LNCAP (cell line): Measurements from ENCODE around the gene ST6GALNAC3.

Source experiments
- TF ChIP-seq, protein P1 (sequence below): fragments of 450-650 bp; IDR thresholded peaks from 2 replicates; pipeline ENCODE4 v1.5.1; 2017; ENCODE audit warnings: mild to moderate bottlenecking

The ST6GALNAC3 gene

DNA sequence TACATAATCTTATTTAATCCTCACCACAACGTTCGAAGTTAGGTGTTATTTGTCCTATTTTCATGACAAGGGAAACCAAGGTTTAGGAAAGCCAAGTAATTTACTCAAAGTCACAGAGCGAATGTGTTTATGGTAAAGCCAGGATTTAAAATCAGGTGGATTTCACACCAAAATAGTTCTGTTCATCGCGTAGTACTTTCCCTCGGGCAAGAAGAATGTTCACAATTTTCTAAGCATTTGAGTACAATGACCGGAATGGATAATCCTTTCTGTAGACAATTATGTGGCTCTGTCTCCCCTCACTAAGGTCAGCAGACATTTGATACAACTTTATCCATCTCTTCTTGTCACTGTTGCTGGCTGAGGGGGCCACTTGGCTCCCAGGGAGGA, 204.2 kb downstream of the ST6GALNAC3 start:
- TF ChIP-seq, protein P1, sequence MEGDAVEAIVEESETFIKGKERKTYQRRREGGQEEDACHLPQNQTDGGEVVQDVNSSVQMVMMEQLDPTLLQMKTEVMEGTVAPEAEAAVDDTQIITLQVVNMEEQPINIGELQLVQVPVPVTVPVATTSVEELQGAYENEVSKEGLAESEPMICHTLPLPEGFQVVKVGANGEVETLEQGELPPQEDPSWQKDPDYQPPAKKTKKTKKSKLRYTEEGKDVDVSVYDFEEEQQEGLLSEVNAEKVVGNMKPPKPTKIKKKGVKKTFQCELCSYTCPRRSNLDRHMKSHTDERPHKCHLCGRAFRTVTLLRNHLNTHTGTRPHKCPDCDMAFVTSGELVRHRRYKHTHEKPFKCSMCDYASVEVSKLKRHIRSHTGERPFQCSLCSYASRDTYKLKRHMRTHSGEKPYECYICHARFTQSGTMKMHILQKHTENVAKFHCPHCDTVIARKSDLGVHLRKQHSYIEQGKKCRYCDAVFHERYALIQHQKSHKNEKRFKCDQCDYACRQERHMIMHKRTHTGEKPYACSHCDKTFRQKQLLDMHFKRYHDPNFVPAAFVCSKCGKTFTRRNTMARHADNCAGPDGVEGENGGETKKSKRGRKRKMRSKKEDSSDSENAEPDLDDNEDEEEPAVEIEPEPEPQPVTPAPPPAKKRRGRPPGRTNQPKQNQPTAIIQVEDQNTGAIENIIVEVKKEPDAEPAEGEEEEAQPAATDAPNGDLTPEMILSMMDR, result no peak

DNA sequence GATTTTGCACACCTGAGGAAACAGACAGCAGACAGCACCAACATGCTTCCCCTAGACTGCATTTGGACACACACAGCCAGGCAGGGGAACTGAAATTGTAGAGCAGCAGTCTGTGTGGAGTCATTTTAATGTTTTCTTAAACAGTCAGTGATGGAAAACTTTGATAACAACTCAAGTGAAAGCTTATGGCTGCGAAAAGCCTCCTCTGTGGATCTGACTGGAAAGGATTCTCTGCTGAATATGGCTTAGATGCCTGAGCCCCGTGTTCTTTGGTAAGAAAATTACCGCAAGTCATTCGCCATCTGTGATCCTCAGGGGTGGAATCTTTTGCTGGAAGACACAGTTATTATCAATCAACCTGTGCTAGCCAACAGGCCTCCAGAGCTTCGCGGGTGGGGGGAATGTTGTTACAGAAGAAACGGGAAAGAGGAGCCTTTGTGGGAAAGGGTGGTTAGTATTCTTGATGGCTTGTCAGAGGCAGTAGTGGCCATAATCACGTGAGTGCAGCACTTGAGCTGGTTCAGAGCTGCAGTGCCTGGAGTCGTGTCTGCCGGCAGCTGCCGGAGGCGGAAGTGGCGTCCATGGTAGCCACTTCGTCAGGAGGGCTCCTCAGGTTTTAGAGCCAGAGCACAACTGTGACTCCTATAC, 204.7 kb downstream of the ST6GALNAC3 start:
- TF ChIP-seq, protein P1, result no peak

DNA sequence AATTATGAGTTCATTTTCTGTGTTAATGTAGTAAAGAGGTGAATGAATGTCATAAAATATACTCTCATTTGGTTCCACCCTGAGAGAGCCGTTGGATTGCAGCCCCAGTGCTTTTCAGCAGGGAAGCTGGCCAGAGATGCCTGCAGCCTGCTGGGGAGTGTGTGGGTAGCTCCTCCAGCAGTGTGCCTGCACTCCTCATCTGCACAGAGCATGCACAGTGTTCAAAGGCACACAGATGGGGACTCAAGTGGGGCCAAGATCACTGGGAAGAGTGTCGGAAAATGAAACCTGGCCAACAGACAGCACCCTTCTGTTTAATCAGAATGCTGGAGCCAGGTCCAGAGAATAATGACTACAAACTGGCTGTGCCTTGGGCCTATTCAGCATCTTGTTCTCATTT, 206.8 kb downstream of the ST6GALNAC3 start:
- TF ChIP-seq, protein P1, result no peak

DNA sequence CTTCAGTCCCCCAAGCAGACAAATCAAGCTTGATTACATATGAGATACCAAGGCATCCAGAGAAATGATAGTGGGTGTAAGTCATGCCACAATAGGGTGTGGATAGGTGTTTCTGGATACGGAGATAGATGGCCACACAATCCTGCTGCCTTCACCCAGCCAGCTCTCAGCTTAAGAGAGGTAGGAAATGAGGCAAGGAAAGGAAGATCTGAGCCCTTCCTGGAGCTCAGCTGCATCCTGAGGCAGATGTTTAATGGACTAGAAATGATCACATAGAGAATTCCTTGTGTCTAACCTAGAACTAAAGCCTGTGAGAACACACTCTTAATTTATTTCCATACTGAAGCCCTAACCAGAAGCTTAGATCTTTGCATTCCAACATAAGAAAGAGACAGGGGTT, 210.3 kb downstream of the ST6GALNAC3 start:
- TF ChIP-seq, protein P1, result no peak

DNA sequence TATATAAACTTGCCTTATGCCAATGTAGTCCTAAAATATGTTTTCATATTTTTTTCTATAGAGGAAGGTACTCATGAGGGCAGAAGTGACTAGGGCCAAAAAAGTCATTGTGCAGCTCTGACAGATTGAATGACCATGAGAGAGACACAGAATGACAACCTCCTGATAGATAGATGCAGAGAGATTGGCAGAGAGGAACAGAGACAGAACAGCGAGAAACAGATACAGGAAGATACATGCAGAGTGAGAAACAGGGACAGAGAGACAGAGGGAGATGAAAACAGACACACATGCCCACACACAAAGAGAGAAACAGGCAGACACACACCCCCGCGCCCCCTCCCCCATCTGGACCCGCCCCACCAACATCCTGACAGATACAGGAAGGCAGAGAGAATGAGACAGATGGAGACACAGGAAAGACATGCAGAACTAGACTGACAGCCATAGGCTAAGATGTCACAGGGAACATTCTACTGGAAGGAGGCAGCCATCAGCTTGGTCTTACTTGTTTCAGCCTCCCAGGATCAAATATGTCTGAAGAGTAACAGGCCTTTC, 211.1 kb downstream of the ST6GALNAC3 start:
- TF ChIP-seq, protein P1, result no peak

DNA sequence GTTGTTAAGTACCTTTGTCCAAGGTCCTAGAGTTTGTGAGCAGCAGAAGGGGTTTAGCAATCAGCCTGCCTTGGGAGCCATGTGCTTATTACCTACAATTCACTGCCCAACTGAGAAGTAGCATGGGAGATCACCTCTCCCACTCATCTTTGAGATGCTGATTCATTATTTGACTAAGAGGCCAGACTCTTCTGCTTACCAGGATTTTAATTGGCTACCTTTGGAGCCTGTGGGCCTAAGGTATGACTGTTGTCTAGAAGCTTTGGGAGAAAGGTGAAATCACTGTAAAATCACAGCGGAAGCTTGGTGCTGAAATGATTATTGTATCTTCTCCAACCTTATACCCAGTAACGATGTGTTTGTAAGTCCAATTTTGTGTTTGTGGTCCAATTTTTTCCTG, 213.4 kb downstream of the ST6GALNAC3 start:
- TF ChIP-seq, protein P1, result no peak

DNA sequence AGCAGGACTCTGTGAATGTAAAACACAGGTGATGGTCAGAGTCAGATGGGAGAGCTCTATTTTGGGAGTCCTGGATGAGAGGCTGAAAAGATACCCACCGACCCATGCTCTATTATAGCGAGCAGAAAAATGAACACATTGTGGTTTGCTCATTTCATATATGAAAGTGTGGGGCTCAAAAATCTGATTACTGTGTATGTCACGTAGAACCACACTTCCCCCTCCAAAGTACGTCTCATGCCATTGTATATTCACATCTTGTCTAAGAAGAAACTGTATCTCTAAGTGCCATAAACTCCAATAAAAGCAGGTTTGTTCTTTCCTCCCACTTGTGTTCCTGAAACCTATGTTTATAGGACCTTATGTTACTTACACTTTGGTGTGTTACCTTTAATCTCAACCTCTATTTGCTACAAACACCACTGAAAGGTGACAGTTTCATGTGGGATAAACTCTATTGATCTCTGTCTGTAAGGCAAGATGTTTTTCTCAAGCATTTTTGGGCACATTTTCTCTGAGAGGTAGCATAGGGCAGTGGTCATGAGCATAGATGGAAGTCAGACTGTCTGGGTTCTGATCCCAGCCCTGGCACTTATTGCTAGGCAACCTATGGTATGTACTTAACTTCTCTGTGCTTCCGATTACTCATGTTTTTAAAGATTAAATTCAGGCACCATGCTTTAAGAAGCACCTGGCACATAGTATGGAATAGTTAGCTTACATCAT, 214.4 kb downstream of the ST6GALNAC3 start:
- TF ChIP-seq, protein P1, result no peak
